ENCODE data around the gene SEC14L1.

DNA sequence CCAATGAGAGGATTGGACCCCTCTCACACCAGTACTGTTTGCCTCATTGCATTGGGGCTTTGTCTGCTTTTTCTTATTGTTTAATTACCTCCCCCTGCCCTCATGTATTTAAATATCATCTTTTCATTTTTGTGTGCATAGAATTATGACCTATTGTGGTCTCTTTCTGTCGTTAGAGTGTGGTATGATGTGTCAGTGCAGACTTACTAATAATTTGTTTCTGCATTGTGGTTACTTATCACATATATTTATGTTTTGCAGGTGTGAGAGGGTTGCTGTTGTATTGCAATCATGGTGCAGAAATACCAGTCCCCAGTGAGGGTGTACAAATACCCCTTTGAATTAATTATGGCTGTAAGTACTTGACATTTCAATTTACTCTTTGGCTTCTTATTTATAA lies 2.5 kb downstream of the SEC14L1 start:
- TF ChIP-seq, protein P1, sequence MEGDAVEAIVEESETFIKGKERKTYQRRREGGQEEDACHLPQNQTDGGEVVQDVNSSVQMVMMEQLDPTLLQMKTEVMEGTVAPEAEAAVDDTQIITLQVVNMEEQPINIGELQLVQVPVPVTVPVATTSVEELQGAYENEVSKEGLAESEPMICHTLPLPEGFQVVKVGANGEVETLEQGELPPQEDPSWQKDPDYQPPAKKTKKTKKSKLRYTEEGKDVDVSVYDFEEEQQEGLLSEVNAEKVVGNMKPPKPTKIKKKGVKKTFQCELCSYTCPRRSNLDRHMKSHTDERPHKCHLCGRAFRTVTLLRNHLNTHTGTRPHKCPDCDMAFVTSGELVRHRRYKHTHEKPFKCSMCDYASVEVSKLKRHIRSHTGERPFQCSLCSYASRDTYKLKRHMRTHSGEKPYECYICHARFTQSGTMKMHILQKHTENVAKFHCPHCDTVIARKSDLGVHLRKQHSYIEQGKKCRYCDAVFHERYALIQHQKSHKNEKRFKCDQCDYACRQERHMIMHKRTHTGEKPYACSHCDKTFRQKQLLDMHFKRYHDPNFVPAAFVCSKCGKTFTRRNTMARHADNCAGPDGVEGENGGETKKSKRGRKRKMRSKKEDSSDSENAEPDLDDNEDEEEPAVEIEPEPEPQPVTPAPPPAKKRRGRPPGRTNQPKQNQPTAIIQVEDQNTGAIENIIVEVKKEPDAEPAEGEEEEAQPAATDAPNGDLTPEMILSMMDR (IDR thresholded peaks at IDR 0.05) = no peak
- TF ChIP-seq POLR2A (IDR thresholded peaks at IDR 0.05) = no peak
- TF ChIP-seq POLR2AphosphoS5 (IDR thresholded peaks at IDR 0.05) = no peak
